Heart right ventricle (tissue), 16 donors: Measurements from ENCODE around the gene RBBP8NL. TPM values are rescaled to one million over a fixed set of nuclear protein-coding genes. Genes with fewer than 3 reads are reported as not detected.

Experiments
- ATAC-seq, 8 donors: fragments of 200-7000 bp; cut with Tn5 transposase; one replicate each; pipeline ENCODE4 v1.9.1; 2020; ENCODE audit warnings: mild to moderate bottlenecking in 8 of 8, moderate library complexity in 8 of 8, moderate number of reproducible peaks in 1 of 8
- DNase-seq, 2 donors: peaks; one replicate each; pipeline ENCODE4 v3.0.0-alpha.2; 2020
- H3K27ac ChIP-seq, 10 donors: fragments of 200-600 bp; sonication (generic) in 2 of 10; one replicate each; pipeline versions ENCODE4 v1.5.0 to v1.8.0; 2020 to 2022; ENCODE audit warnings: mild to moderate bottlenecking in 3 of 10
- H3K27me3 ChIP-seq, 7 donors: fragments of 200-600 bp; one replicate each; pipeline ENCODE4 v1.8.0; 2021 to 2022; ENCODE audit warnings: mild to moderate bottlenecking in 2 of 7
- H3K36me3 ChIP-seq, 9 donors: fragments of 200-600 bp; sonication (generic) in 1 of 9; one replicate each; pipeline versions ENCODE4 v1.5.0 to v1.8.0; 2020 to 2022; ENCODE audit warnings: mild to moderate bottlenecking in 2 of 9
- H3K4me1 ChIP-seq, 9 donors: fragments of 200-600 bp; sonication (generic) in 1 of 9; one replicate each; pipeline versions ENCODE4 v1.5.0 to v1.8.0; 2020 to 2022; ENCODE audit warnings: mild to moderate bottlenecking in 4 of 9
- H3K4me3 ChIP-seq, 10 donors: fragments of 200-600 bp; sonication (generic) in 2 of 10; one replicate each; pipeline versions ENCODE4 v1.5.0 to v1.8.0; 2020 to 2022; ENCODE audit warnings: mild to moderate bottlenecking in 7 of 10, moderate library complexity in 2 of 10
- H3K9me3 ChIP-seq, 11 donors: fragments of 200-600 bp in 10 of 11; sonication (generic) in 2 of 11; one replicate each; pipeline versions ENCODE4 v1.5.0 to v1.8.0; 2013 to 2022; ENCODE audit warnings: mild to moderate bottlenecking in 2 of 11, control low read depth in 1 of 11, moderate library complexity in 1 of 11
- CTCF ChIP-seq, 9 donors: fragments of 200-600 bp; sonication (generic) in 2 of 9; IDR thresholded peaks; one replicate each; pipeline versions ENCODE4 v1.5.0 to v1.8.0; 2021 to 2022; ENCODE audit warnings: antibody characterized with exemption in 9 of 9, mild to moderate bottlenecking in 5 of 9, moderate library complexity in 1 of 9
- WGBS, 2 donors: extraction: QIAGEN DNeasy Blood & Tissue Kit; methylation state at CpG; one replicate each; pipeline ENCODE4 v1.1.7; 2013; ENCODE audit warnings: inconsistent platforms in 1 of 2; 5-methylcytosine and 5-hydroxymethylcytosine counted together
- intact Hi-C, 10 donors: fragments of 100-400 bp; cut with DNase I; formaldehyde crosslinking; loops; one replicate each; pipeline versions ENCODE4 v1.11.1 to v1.14.2; 2022
- polyA plus RNA-seq, 2 donors: library from polyadenylated mRNA; stranded (reverse); fragments of 200-250 nt; gene quantifications; one replicate each; pipeline ENCODE4 v1.2.3, GENCODE V29; 2013
- total RNA-seq, 10 donors: library from RNA; stranded (reverse); fragmentation: NEBNext Ultra II Directional in 3 of 10; extraction: Animal tissue kit (Norgen Biotek cat#: 25700) in 3 of 10; gene quantifications; one replicate each; pipeline versions ENCODE4 v1.2.1 to v1.2.4, GENCODE V29; 2021 to 2023
- donor health status: Arrhythmogenic right ventricular cardiomyopathy.
- donor health status: ischemic (EF 13 %, LVEDD 7.1; RV severe dilation, severe dysfunction).
- donor health status: healthy with polysubstance abuse.
- donor health status: DM: no; HTN: yes; CAD: no.
- donor health status: DM: no; HTN: no; CAD: no.
- donor health status: ischemic (EF 25% LVEDD 6.9; RV normal size, moderate dysfunction).
- donor health status: ischemic (EF 25% LVEDD 5.7; RV mildly dilated, moderate dysfunction).
- donor health status: healthy.
- donor health status: DM: yes; HTN: yes; CAD: no.
- donor health status: Ischemic cardiomyopathy.
- donor health status: ischemic (EF 35%, LVEDD 5.7; RV mildly dilated, moderate dysfunction).
- donor health status: nonischemic (EF 11% LVEDD 7.7; RV severe dilation, severe dysfunction).
- donor health status: DM: yes; HTN: yes; CAD: no.
- donor health status: PGD.
- donor health status: ischemic (EF 29% LVEDD 5.4; RV normal size, mild dysfunction).
- donor health status: nonischemic (EF 23%, LVEDD 6.1; RV moderate dilation, normal function).

Gene RBBP8NL
- total and polyA plus RNA-seq, 12 donors: not detected

DNA sequence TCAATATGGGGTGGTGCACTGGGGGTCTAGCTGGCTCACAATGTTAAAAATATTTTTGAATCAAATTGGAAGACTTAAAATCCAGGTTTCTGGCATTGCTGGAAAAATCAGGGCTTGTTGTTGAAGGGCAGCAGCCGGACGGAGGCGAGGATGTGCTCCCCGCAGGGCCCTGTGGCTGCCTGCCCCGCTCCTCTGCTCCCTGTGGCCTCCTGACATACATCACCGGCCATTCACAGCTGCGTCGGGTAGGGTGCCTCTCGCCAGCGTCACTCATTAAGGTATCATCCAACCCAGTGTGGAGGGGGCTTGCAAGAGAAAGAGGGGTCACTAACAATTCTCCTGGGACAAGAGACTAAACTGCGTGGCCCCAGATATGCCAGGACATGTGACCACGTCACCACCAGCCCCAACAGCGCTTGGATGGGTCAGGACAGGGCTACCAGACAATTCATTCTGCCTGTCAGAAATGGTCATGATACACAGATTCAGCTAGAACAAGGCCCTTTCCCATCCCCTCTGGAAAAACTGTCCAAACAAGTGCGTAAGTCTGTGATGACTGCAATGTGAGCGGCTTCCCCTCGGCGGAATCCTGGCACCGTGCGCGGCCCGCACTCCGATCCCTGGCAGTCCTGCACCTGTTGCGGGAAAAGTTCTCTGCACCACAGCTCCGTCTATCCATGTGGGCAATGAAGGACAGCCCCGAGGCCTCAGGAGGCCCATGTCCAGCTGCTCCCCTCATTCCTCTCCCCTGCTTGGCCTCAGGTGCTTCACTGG, 36.5 kb upstream of the RBBP8NL start:
- H3K36me3 ChIP-seq: no peaks in the 10 kb centered on the region
- WGBS, 2 donors: 83 to 89% methylated on average over 25 of the region's 25 CpGs
- TF ChIP-seq CTCF (IDR thresholded peaks at IDR 0.05): no peak
- DNase-seq (no peak), ATAC-seq (no peak)
- H3K4me1 ChIP-seq: peaks cover 0 to 13% (median 3%) of the 10 kb centered on the region in 9 donors
- H3K27ac ChIP-seq: no peak overlapping the region
- H3K9me3 ChIP-seq: no peaks in the 10 kb centered on the region
- peaks cover 0 to 16% (median 5%) of the 10 kb centered on the region in 7 donors for H3K27me3 ChIP-seq
- H3K4me3 ChIP-seq: no peak overlapping the region
- intact Hi-C loops: no loop called here

DNA sequence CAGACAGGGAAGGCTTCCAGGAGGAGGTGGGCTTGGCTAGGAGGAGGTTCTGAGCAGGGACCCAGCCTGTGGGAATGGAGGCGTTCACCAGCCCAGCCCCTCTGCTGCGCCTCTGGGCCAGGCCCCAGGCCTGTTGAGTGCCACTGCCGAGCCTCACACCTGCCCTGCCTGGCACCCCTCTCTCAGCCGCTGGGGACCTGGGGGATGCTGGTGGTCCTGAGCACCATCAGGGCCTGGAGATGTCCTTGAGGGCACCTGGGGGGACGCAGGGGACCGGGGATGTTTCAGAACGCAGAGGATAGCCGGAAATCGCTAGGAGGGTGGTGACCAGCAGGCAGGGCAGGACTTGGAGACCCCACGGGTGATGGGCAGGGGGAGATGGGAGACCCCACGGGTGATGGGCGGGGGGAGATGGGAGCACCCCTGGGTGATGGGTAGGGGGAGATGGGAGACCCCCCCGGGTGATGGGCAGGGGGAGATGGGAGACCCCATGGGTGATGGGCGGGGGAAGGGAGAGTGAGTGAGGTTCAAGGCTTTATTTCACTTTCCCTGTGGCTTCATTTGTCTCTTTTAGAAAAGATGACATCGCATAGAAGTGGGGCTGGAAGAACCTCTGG, 35.7 kb upstream of the RBBP8NL start:
- 78 to 88% methylated on average over 15 of the region's 15 CpGs for WGBS, 2 donors
- peaks cover 0 to 13% (median 3%) of the 10 kb centered on the region in 9 donors for H3K4me1 ChIP-seq
- peaks cover 0 to 18% (median 11%) of the 10 kb centered on the region in 7 donors for H3K27me3 ChIP-seq
- no peak overlapping the region for H3K4me3 ChIP-seq
- H3K9me3 ChIP-seq: no peaks in the 10 kb centered on the region
- H3K27ac ChIP-seq: no peak overlapping the region
- DNase-seq: no peak
- no peak for TF ChIP-seq CTCF (IDR thresholded peaks at IDR 0.05)
- no peaks in the 10 kb centered on the region for H3K36me3 ChIP-seq
- ATAC-seq: no peak
- intact Hi-C loops: no loop called here

- Histone ChIP-seq H3K4me1 (peaks cover 0 to 13% (median 3%) of the 10 kb centered on the region in 9 donors), H3K27ac (peak overlapping the region in 1 of 10 donors; percentile 46), H3K36me3 (no peaks in the 10 kb centered on the region), H3K9me3 (no peaks in the 10 kb centered on the region), H3K27me3 (peaks cover 0 to 23% (median 15%) of the 10 kb centered on the region in 7 donors), H3K4me3 (no peak overlapping the region)
- WGBS, 2 donors: 89 to 91% methylated on average over 13 of the region's 13 CpGs
- TF ChIP-seq CTCF (IDR thresholded peaks at IDR 0.05): no peak
- intact Hi-C loops: no loop called here
- ATAC-seq (no peak), DNase-seq (no peak)
Observed at GRCh38 chr20:62461834-62462233, 34.5 kb upstream of the RBBP8NL start.

DNA sequence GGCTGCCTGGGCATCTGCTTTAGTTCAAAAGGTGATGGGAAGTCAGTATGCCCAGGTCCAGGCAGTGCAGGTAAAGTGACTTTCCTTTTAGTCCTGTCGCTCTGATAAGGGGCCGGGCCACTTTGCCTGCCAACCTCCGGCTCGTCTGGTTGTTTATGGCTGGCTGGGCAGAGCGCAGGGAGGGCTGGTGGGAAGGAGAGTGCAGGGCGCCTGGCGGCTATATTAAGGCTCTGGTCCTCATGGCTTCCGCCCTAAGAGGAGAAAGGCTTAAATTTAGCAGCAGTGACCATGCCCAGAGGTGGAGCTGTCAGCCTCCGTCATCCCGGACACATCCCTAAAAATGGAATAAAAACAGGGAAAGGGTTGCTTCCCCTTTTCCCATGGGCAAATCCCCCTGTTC, 33.8 kb upstream of the RBBP8NL start:
- H3K27ac ChIP-seq: peak overlapping the region in 4 of 10 donors; percentile 34 to 48 (median 46)

More for the DNA sequence above, 33.8 kb upstream of the RBBP8NL start:
- ATAC-seq (peak; percentile 68 to 93 (median 81)), DNase-seq (peak; percentile 47 to 60)
- TF ChIP-seq CTCF (IDR thresholded peaks at IDR 0.05): no peak
- H3K36me3 ChIP-seq: no peaks in the 10 kb centered on the region
- intact Hi-C loops: no loop called here
- H3K4me1 ChIP-seq: peaks cover 0 to 13% (median 3%) of the 10 kb centered on the region in 9 donors
- no peak overlapping the region for H3K4me3 ChIP-seq
- peaks cover 0 to 25% (median 15%) of the 10 kb centered on the region in 7 donors for H3K27me3 ChIP-seq
- WGBS, 2 donors: 31 to 38% methylated on average over 10 of the region's 10 CpGs
- H3K9me3 ChIP-seq: no peaks in the 10 kb centered on the region
